GM12878 (cell line): ENCODE measurements around the gene NR6A1.

Source experiments
- CHD1 ChIP-seq: IDR thresholded peaks from 2 replicates; pipeline ENCODE4 v1.6.1; 2012; ENCODE audit warnings: low read depth, low read length, improper control_type of control experiment
- RCOR1 ChIP-seq: conservative IDR thresholded peaks from 2 replicates; pipeline ENCODE4 v1.6.1; 2012; ENCODE audit warnings: low read depth, low read length, improper control_type of control experiment
- ZZZ3 ChIP-seq: IDR thresholded peaks from 2 replicates; pipeline ENCODE4 v1.6.1; 2011; ENCODE audit warnings: low read depth; ENCODE audit not compliant: control insufficient read depth, insufficient read length

GRCh38 chr9:124741662-124742061 is 29.4 kb downstream of the NR6A1 start:
- TF ChIP-seq RCOR1 (no peak), ZZZ3 (no peak), CHD1 (no peak)
